ENCODE results near the gene CYP4F2. TPM values are rescaled to one million over a fixed set of nuclear protein-coding genes. Genes with fewer than 3 reads are reported as not detected.

Gene CYP4F2
- total RNA-seq, 2 donors from 2014 or later: not detected

DNA sequence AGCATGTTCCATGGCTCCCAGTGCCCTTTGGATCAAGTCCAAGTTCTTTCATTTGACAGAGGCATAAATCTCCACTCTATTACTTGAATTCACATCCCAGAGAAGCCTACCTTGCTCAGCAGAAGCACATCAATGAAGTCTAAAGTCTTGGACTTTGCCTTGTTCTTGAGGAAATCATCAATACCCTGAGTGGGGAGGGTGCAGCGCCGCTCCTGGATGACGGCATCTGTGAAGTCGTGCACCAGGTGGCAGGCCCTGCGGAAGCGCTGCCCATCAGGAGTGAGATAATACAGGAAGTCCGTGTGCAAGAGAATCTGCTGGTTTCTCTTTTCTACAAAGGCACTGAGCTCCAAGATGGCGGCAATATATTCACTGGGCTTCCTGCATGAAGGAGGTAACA, 25.8 kb upstream of the CYP4F2 start:
- DNase-seq (ENCODE audit: low spot score): no peak
- no peak overlapping the region for H3K27ac ChIP-seq
- H3K4me1 ChIP-seq: no peaks in the 10 kb centered on the region
- H3K4me3 ChIP-seq: no peak overlapping the region
- TF ChIP-seq CTCF (IDR thresholded peaks at IDR 0.05): no peak
- no peaks in the 10 kb centered on the region for H3K36me3 ChIP-seq
- H3K27me3 ChIP-seq: no peaks in the 10 kb centered on the region
- no peaks in the 10 kb centered on the region for H3K9me3 ChIP-seq

DNA sequence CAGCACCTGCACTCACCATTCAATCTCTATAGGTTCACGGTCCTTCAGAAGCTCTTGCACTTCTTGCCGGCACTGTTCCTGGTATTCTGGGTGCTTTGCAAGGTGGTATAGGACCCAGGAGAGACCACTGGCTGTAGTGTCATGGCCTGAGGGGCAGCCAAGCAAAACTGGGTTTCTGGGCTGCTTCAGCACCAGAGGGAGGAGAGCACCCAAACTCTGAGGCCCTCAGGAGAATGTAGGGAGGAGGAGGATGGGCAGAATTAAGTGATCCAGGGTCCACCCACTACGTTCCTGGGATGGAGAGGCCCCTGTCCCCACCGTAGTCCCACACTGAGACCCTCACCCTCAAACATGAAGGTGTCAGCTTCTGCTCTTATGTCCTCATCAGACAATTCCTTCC, 24.1 kb upstream of the CYP4F2 start:
- H3K27ac ChIP-seq: no peak overlapping the region
- no peaks in the 10 kb centered on the region for H3K27me3 ChIP-seq
- H3K4me3 ChIP-seq: no peak overlapping the region
- DNase-seq (ENCODE audit: low spot score): no peak
- no peaks in the 10 kb centered on the region for H3K4me1 ChIP-seq
- TF ChIP-seq CTCF (IDR thresholded peaks at IDR 0.05): no peak
- H3K36me3 ChIP-seq: no peaks in the 10 kb centered on the region
- no peaks in the 10 kb centered on the region for H3K9me3 ChIP-seq

DNA sequence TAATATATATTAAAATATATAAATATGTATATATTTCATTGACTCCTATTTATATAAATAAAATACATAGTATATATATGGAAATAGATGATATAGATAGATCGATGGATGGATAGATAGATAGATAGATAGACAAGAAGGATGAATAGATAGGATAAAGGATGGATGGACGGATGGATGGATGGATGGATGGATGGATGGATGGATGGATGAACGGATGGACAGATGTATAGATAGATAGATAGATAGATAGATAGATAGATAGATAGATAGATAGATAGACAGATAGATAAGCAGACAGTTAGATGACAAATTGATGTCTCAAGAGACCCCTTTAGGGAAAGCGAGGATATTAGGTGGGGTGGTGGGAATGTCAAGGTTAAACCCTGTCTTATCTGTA, 21.4 kb upstream of the CYP4F2 start:
- Histone ChIP-seq H3K36me3 (no peaks in the 10 kb centered on the region), H3K9me3 (peaks cover 0 to 17% of the 10 kb centered on the region in 2 donors), H3K4me3 (no peak overlapping the region), H3K27ac (no peak overlapping the region), H3K27me3 (no peaks in the 10 kb centered on the region), H3K4me1 (no peaks in the 10 kb centered on the region)
- TF ChIP-seq CTCF (IDR thresholded peaks at IDR 0.05): no peak
- DNase-seq (ENCODE audit: low spot score): no peak

DNA sequence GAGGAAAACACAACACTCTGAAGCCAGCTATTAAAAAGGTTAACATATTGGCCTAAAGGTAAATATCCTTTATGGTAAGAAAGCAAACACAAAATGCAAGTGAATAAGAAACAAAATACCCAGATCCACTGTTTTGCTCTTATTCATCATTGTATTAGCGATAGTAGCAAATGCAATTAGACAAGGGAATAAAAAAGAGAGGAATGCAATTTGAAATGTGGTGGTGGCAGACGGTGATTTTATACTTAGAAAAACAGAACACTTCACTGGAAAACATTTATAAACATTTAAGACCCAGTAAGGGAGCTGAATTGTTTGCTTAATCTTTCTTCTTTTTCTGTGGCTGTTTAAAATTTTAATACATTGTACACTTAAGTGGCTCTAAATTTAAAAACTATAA, 17.2 kb upstream of the CYP4F2 start:
- Histone ChIP-seq H3K36me3 (no peaks in the 10 kb centered on the region), H3K9me3 (peaks cover 0 to 17% of the 10 kb centered on the region in 2 donors), H3K4me3 (no peak overlapping the region), H3K4me1 (no peaks in the 10 kb centered on the region), H3K27ac (no peak overlapping the region), H3K27me3 (peaks cover 4 to 11% of the 10 kb centered on the region in 2 donors)
- TF ChIP-seq CTCF (IDR thresholded peaks at IDR 0.05): no peak
- DNase-seq (ENCODE audit: low spot score): no peak

DNA sequence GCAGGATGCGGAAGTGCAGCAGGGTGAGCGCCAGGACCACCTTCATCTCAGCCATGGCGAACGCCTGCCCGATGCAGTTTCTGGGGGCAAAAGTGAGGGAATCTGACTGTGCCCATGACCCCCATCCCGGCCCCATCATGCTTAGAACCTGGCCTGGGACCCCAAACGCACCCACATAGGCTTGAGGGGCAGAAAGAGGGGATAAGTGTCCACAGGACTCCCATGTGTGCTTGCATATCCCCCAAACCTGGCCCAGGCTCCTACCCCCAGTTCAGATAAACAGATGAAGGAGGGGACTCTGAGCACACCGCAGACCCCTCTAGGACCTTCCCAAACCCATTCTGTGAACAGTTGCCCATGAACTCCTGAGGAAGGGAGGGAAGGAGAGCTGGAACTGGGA, 16.0 kb upstream of the CYP4F2 start:
- H3K36me3 ChIP-seq: no peaks in the 10 kb centered on the region
- no peak overlapping the region for H3K4me3 ChIP-seq
- H3K4me1 ChIP-seq: no peaks in the 10 kb centered on the region
- no peak overlapping the region for H3K27ac ChIP-seq
- H3K27me3 ChIP-seq: peaks cover 4 to 11% of the 10 kb centered on the region in 2 donors
- TF ChIP-seq CTCF (IDR thresholded peaks at IDR 0.05): no peak
- DNase-seq (ENCODE audit: low spot score): no peak
- H3K9me3 ChIP-seq: peaks cover 0 to 17% of the 10 kb centered on the region in 2 donors

GRCh38 chr19:15913384-15913783, 15.5 kb upstream of the CYP4F2 start:
- Histone ChIP-seq H3K4me1 (no peaks in the 10 kb centered on the region), H3K27me3 (peaks cover 4 to 11% of the 10 kb centered on the region in 2 donors), H3K27ac (no peak overlapping the region), H3K4me3 (no peak overlapping the region), H3K9me3 (peaks cover 0 to 17% of the 10 kb centered on the region in 2 donors), H3K36me3 (no peaks in the 10 kb centered on the region)
- DNase-seq (ENCODE audit: low spot score): peak; percentile 23
- no peak for TF ChIP-seq CTCF (IDR thresholded peaks at IDR 0.05)
